Measurements from ENCODE around the gene IRF2BPL. TPM values are rescaled to one million over a fixed set of nuclear protein-coding genes. Genes with fewer than 3 reads are reported as not detected.

IRF2BPL gene
- total RNA-seq, 2 donors from 2014 or later: 26.7 to 52.1 TPM

GRCh38 chr14:77014004-77014604, 14.4 kb downstream of the IRF2BPL start:
- 13 to 40% methylated on average over 1 to 9 of the region's 9 CpGs for WGBS, 2 donors
- peak; percentile 94 for ATAC-seq

DNA sequence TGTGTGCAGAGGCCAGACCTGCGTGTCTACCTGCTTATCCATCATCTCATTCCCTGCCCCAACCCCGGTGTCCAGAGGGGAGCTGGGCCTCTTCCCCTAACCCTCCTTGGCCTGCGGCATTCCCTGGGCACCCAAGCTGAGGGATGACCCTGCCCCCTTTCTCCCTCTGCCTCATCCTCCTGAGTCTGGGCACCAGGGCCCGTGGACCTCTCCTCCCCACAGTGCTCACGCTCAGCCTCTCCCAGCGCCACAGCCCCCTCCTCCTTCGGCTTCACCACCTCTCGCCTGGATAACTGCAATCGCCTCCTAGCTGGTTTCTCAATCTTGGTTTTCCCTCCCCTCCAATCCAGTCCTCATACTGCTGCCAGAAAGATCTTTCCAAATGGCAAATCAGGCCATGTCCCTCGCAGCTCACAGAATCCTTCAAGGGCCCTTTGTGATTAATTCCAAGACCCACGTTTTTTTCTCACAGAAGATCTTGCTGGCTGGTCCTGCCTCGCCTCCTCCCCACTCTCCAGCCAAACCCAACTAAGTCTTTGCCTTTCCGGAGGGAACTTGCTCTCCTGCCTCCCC, 16.2 kb downstream of the IRF2BPL start:
- ATAC-seq: no peak
- Histone ChIP-seq H3K27ac (peak overlapping the region in 2 of 4 donors; percentile 84), H3K9me3 (no peaks in the 10 kb centered on the region), H3K27me3 (no peaks in the 10 kb centered on the region), H3K4me1 (peaks cover 68% of the 10 kb centered on the region), H3K4me3 (no peak overlapping the region), H3K36me3 (replicated peaks in 1 of 2; ENCODE audit: insufficient read depth in 1 of 2, low read depth in 2 of 2) (no peaks in the 10 kb centered on the region)
- WGBS, 2 donors: 74 to 87% methylated on average over 13 of the region's 13 CpGs
- DNase-seq: no peak
- TF ChIP-seq CTCF (IDR thresholded peaks at IDR 0.05) (no peak), POLR2A (IDR thresholded peaks at IDR 0.05) (no peak)
- intact Hi-C loops (cut with DNase I): no loop called here

More at GRCh38 chr14:77014004-77014604, 14.4 kb downstream of the IRF2BPL start:
- Histone ChIP-seq H3K36me3 (replicated peaks in 1 of 2; ENCODE audit: insufficient read depth in 1 of 2, low read depth in 2 of 2) (no peaks in the 10 kb centered on the region), H3K9me3 (no peaks in the 10 kb centered on the region), H3K4me1 (peaks cover 50% of the 10 kb centered on the region), H3K27me3 (no peaks in the 10 kb centered on the region), H3K27ac (peak overlapping the region; percentile 81 to 85 (median 84)), H3K4me3 (no peak overlapping the region)
- TF ChIP-seq POLR2A (IDR thresholded peaks at IDR 0.05) (peak in 2 of 3 donors; percentile 46 to 60), CTCF (IDR thresholded peaks at IDR 0.05) (no peak)
- peak; percentile 78 to 90 (median 88) for DNase-seq
- intact Hi-C loops (cut with DNase I): no loop called here

GRCh38 chr14:77011245-77011644, 17.3 kb downstream of the IRF2BPL start:
- ATAC-seq (no peak), DNase-seq (no peak)
- H3K27ac ChIP-seq: no peak overlapping the region
- no peaks in the 10 kb centered on the region for H3K27me3 ChIP-seq
- TF ChIP-seq CTCF (IDR thresholded peaks at IDR 0.05) (no peak), POLR2A (IDR thresholded peaks at IDR 0.05) (no peak)
- peaks cover 78% of the 10 kb centered on the region for H3K4me1 ChIP-seq
- no peaks in the 10 kb centered on the region for H3K9me3 ChIP-seq
- WGBS, 2 donors: 76 to 88% methylated on average over 4 of the region's 4 CpGs
- H3K36me3 ChIP-seq (replicated peaks in 1 of 2; ENCODE audit: insufficient read depth in 1 of 2, low read depth in 2 of 2): no peaks in the 10 kb centered on the region
- no peak overlapping the region for H3K4me3 ChIP-seq
- intact Hi-C loops (cut with DNase I): no loop called here

- no peak overlapping the region for H3K4me3 ChIP-seq
- H3K4me1 ChIP-seq: peaks cover 91% of the 10 kb centered on the region
- WGBS, 2 donors: 66% methylated on average over 3 of the region's 3 CpGs; no CpG with 5 or more reads in 1 of the 2 donors
- H3K27me3 ChIP-seq: no peaks in the 10 kb centered on the region
- TF ChIP-seq POLR2A (IDR thresholded peaks at IDR 0.05) (no peak), CTCF (IDR thresholded peaks at IDR 0.05) (no peak)
- H3K27ac ChIP-seq: peak overlapping the region; percentile 92 to 96 (median 95)
- DNase-seq (no peak), ATAC-seq (no peak)
- intact Hi-C loops (cut with DNase I): no loop called here
- H3K9me3 ChIP-seq: no peaks in the 10 kb centered on the region
- no peaks in the 10 kb centered on the region for H3K36me3 ChIP-seq (replicated peaks in 1 of 2; ENCODE audit: insufficient read depth in 1 of 2, low read depth in 2 of 2)
These were observed 19.5 kb downstream of the IRF2BPL start for GRCh38 chr14:77009014-77009413.

- no peaks in the 10 kb centered on the region for H3K27me3 ChIP-seq
- no peaks in the 10 kb centered on the region for H3K9me3 ChIP-seq
- DNase-seq (no peak), ATAC-seq (no peak)
- no peak overlapping the region for H3K4me3 ChIP-seq
- H3K4me1 ChIP-seq: peaks cover 91% of the 10 kb centered on the region
- TF ChIP-seq POLR2A (IDR thresholded peaks at IDR 0.05) (no peak), CTCF (IDR thresholded peaks at IDR 0.05) (no peak)
- WGBS, 2 donors: 54 to 65% methylated on average over 4 of the region's 4 CpGs
- no peaks in the 10 kb centered on the region for H3K36me3 ChIP-seq (replicated peaks in 1 of 2; ENCODE audit: insufficient read depth in 1 of 2, low read depth in 2 of 2)
- intact Hi-C loops (cut with DNase I): no loop called here
- H3K27ac ChIP-seq: peak overlapping the region; percentile 92 to 96 (median 95)
These were observed 20.0 kb downstream of the IRF2BPL start for GRCh38 chr14:77008541-77008940.

All from body of pancreas (tissue), 4 donors.